Stimulated activated naive CD8-positive, alpha-beta T cell treated with anti-CD3 and anti-CD28 coated beads, Interleukin-15, Interleukin-2, amounts not matched to agents 100 U/mL and 50 U/mL, for 24 hours (primary cell): ENCODE measurements around the gene CNBP.
A peak's percentile ranks its signal among the peaks of the same experiment; 100 is the strongest.
"Not testable (repeated sequence)": the region's sequence is repeated elsewhere in the genome, so short reads cannot be mapped to it uniquely, and the experiment has no call there.

Source experiments
- ATAC-seq: fragments of 150-1000 bp; cut with Tn5 transposase; one replicate; pipeline ENCODE4 v1.10.0; 2021
- DNase-seq: peaks from one replicate; pipeline ENCODE4 v3.0.0; 2021

CNBP gene

GRCh38 chr3:129183569-129184395, at the start of gene CNBP:
Gene CNBP, minus strand, starts transcription at chr3:129183896. Its CDS starts 12,139 bp downstream, at chr3:129171757.
- peak; percentile 97 for ATAC-seq
- DNase-seq, result peak; percentile 95

GRCh38 chr3:129231331-129232119, 47.8 kb upstream of the CNBP start:
- no peak for DNase-seq
- peak; percentile 15 for ATAC-seq

GRCh38 chr3:129230311-129231019, 46.8 kb upstream of the CNBP start:
- peak; percentile 38 for DNase-seq
- ATAC-seq, result peak; percentile 97

GRCh38 chr3:129228891-129229585, 45.3 kb upstream of the CNBP start:
- ATAC-seq (no peak), DNase-seq (no peak)

- ATAC-seq (no peak), DNase-seq (no peak)
These were observed 42.7 kb upstream of the CNBP start for GRCh38 chr3:129226374-129226773.

GRCh38 chr3:129224984-129225393, 41.3 kb upstream of the CNBP start:
- DNase-seq, result peak; percentile 33
- ATAC-seq, result peak; percentile 70

- DNase-seq, ATAC-seq: not testable (repeated sequence)
These were observed 40.7 kb upstream of the CNBP start for GRCh38 chr3:129224387-129224786.

GRCh38 chr3:129218742-129219141, 35.0 kb upstream of the CNBP start:
- ATAC-seq, result no peak

GRCh38 chr3:129213238-129213637, 29.5 kb upstream of the CNBP start:
- DNase-seq (no peak), ATAC-seq (no peak)

More at GRCh38 chr3:129218742-129219141, 35.0 kb upstream of the CNBP start:
- no peak for DNase-seq

- ATAC-seq (no peak), DNase-seq (no peak)
These were observed 28.1 kb upstream of the CNBP start for GRCh38 chr3:129211772-129212171.

- no peak for ATAC-seq
- DNase-seq, result no peak
These were observed 27.6 kb upstream of the CNBP start for GRCh38 chr3:129211345-129211744.

GRCh38 chr3:129207479-129207878, 23.8 kb upstream of the CNBP start:
- ATAC-seq, result no peak
- DNase-seq, result no peak

- DNase-seq (no peak), ATAC-seq (peak; percentile 14)
These were observed 21.6 kb upstream of the CNBP start for GRCh38 chr3:129205109-129205832.

GRCh38 chr3:129204473-129204872, 20.8 kb upstream of the CNBP start:
- DNase-seq (no peak), ATAC-seq (no peak)

- no peak for ATAC-seq
- DNase-seq, result no peak
These were observed 15.7 kb upstream of the CNBP start for GRCh38 chr3:129199366-129199765.

GRCh38 chr3:129197321-129197720, 13.6 kb upstream of the CNBP start:
- ATAC-seq, result no peak
- no peak for DNase-seq

- ATAC-seq, result no peak
- DNase-seq, result no peak
These were observed 12.9 kb upstream of the CNBP start for GRCh38 chr3:129196601-129197000.

- DNase-seq (no peak), ATAC-seq (peak; percentile 86)
These were observed 12.1 kb upstream of the CNBP start for GRCh38 chr3:129195731-129196256.

- not testable (repeated sequence) for DNase-seq, ATAC-seq
These were observed 6.1 kb upstream of the CNBP start for GRCh38 chr3:129189793-129190192.

- no peak for ATAC-seq
- DNase-seq, result no peak
These were observed 4.2 kb upstream of the CNBP start for GRCh38 chr3:129187857-129188256.

- ATAC-seq (no peak), DNase-seq (no peak)
These were observed 2.1 kb upstream of the CNBP start for GRCh38 chr3:129185783-129186182.
